DND-41 (cell line): Measurements from ENCODE around the gene HES6.

ENCODE experiments used
- ATAC-seq: fragments of 200-7000 bp; cut with Tn5 transposase; 3 replicates; pipeline ENCODE4 v1.9.1; 2021; ENCODE audit warnings: low read depth; ENCODE audit not compliant: insufficient read depth
- DNase-seq: peaks from one replicate; pipeline ENCODE4 v3.0.0-alpha.2; 2020
- H2AFZ ChIP-seq: 2 replicates; pipeline ENCODE4 v1.6.0; 2012; ENCODE audit warnings: low read depth, low read length
- H3K27ac ChIP-seq: 2 replicates; pipeline ENCODE4 v1.5.1; 2012; ENCODE audit warnings: low read length, inconsistent platforms
- H3K27me3 ChIP-seq: fragments of 200-600 bp; sonication (generic); 2 replicates; pipeline ENCODE4 v1.6.0; 2012; ENCODE audit warnings: low read length, mild to moderate bottlenecking, inconsistent platforms; ENCODE audit not compliant: insufficient read depth, poor library complexity
- H3K36me3 ChIP-seq: 2 replicates; pipeline ENCODE4 v1.5.1; 2012; ENCODE audit warnings: low read length, inconsistent platforms; ENCODE audit not compliant: insufficient read depth
- H3K4me1 ChIP-seq: 2 replicates; pipeline ENCODE4 v1.5.1; 2012; ENCODE audit warnings: mild to moderate bottlenecking, low read length; ENCODE audit not compliant: insufficient read depth
- H3K4me2 ChIP-seq: 2 replicates; pipeline ENCODE4 v1.6.0; 2012; ENCODE audit warnings: mild to moderate bottlenecking, moderate library complexity, low read length, inconsistent platforms; ENCODE audit not compliant: insufficient read depth
- H3K4me3 ChIP-seq, 2 experiments: fragments of 200-600 bp in 1 of 2; shearing (Covaris generic) in 1 of 2; 2 replicates each; pipeline ENCODE4 v1.5.1; 2012 to 2016; ENCODE audit warnings: inconsistent platforms in 2 of 2, low read length in 2 of 2, mild to moderate bottlenecking in 2 of 2, low read depth in 1 of 2, moderate library complexity in 1 of 2
- H3K79me2 ChIP-seq: 2 replicates; pipeline ENCODE4 v1.6.0; 2012; ENCODE audit warnings: low read length, inconsistent platforms; ENCODE audit not compliant: insufficient read depth
- H3K9ac ChIP-seq: 2 replicates; pipeline ENCODE4 v1.6.0; 2012; ENCODE audit warnings: low read depth, mild to moderate bottlenecking, inconsistent platforms, low read length, moderate library complexity
- H3K9me3 ChIP-seq: 2 replicates; pipeline ENCODE4 v1.5.1; 2012; ENCODE audit warnings: low read length, moderate library complexity, mild to moderate bottlenecking, inconsistent platforms; ENCODE audit not compliant: insufficient read depth, severe bottlenecking
- H4K20me1 ChIP-seq: 2 replicates; pipeline ENCODE4 v1.6.0; 2012; ENCODE audit warnings: low read length; ENCODE audit not compliant: insufficient read depth
- EZH2 ChIP-seq: IDR thresholded peaks from 3 replicates; pipeline ENCODE4 v1.6.1; 2012; ENCODE audit warnings: borderline replicate concordance, low read depth, mild to moderate bottlenecking, moderate library complexity, low read length, inconsistent platforms; ENCODE audit not compliant: severe bottlenecking
- TF ChIP-seq, protein P1 (sequence below): IDR thresholded peaks from 2 replicates; pipeline ENCODE4 v1.5.1; 2012; ENCODE audit warnings: borderline replicate concordance, low read length, moderate library complexity, mild to moderate bottlenecking; ENCODE audit not compliant: poor library complexity, severe bottlenecking; ENCODE audit errors: extremely low read depth

Gene HES6

DNA sequence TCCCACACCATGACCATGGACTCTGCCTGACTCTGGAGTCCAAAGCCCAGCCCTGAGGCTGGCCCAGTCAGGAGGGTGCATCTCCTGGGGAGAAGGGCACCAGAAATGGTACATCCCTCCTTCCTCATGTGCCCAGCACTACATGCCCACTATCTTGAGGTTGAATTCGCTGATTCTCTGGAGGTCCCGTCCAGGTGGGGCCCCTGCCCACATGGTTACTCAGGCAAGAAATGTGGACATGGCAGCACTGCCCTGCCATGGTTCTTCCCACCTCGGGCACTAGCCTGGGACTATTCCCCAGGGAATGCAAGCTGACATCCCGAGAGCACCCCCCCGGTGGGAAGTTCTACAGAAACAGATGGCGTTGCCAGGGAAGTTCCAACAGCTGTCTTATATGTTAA lies 15.3 kb upstream of the HES6 start:
- no peaks in the 10 kb centered on the region for H3K79me2 ChIP-seq
- DNase-seq (no peak), ATAC-seq (no peak)
- H3K27me3 ChIP-seq: no peaks in the 10 kb centered on the region
- H4K20me1 ChIP-seq: no peaks in the 10 kb centered on the region
- H3K9me3 ChIP-seq: no peaks in the 10 kb centered on the region
- H3K4me3 ChIP-seq: no peak overlapping the region
- no peaks in the 10 kb centered on the region for H3K4me1 ChIP-seq
- H3K27ac ChIP-seq: no peak overlapping the region
- no peak for TF ChIP-seq EZH2
- TF ChIP-seq, protein P1, sequence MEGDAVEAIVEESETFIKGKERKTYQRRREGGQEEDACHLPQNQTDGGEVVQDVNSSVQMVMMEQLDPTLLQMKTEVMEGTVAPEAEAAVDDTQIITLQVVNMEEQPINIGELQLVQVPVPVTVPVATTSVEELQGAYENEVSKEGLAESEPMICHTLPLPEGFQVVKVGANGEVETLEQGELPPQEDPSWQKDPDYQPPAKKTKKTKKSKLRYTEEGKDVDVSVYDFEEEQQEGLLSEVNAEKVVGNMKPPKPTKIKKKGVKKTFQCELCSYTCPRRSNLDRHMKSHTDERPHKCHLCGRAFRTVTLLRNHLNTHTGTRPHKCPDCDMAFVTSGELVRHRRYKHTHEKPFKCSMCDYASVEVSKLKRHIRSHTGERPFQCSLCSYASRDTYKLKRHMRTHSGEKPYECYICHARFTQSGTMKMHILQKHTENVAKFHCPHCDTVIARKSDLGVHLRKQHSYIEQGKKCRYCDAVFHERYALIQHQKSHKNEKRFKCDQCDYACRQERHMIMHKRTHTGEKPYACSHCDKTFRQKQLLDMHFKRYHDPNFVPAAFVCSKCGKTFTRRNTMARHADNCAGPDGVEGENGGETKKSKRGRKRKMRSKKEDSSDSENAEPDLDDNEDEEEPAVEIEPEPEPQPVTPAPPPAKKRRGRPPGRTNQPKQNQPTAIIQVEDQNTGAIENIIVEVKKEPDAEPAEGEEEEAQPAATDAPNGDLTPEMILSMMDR: no peak
- peaks cover 90% of the 10 kb centered on the region for H3K36me3 ChIP-seq
- no peak overlapping the region for H3K9ac ChIP-seq
- no peak overlapping the region for H3K4me2 ChIP-seq
- H2AFZ ChIP-seq: no peak overlapping the region

DNA sequence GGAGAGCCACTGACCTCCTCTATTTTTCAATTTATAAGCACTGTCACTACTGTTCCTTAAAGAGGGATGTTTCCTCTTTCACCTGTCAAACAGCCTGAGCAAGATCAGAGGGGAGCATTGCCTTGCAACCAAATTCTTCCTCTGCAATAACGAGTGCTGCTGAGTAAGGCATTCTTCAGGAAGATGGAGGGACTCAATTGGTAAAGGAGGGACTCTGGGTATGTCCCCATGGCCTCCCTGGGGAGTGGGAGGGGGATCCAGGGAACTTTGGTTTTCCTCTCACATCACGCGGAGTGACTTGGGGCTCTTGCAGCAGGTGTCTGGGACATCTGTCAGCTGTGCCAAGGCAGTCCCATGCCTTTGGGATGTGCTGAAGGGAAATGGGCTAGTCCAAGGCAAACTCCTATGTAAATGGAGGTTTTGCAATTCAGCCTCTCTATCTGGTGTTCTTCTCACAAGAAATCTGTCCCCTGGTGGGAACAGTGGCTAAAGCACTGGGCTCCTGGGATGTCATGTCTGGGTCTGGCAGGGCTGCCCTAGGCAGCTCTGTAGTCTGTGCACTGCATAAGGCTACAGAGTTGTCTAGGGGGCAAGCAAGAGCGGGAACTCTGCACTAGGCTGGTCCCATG lies 14.4 kb upstream of the HES6 start:
- DNase-seq: no peak
- H3K79me2 ChIP-seq: no peaks in the 10 kb centered on the region
- no peaks in the 10 kb centered on the region for H3K4me1 ChIP-seq
- no peaks in the 10 kb centered on the region for H4K20me1 ChIP-seq
- no peaks in the 10 kb centered on the region for H3K9me3 ChIP-seq
- ATAC-seq: no peak
- no peaks in the 10 kb centered on the region for H3K27me3 ChIP-seq
- H3K9ac ChIP-seq: no peak overlapping the region
- peaks cover 90% of the 10 kb centered on the region for H3K36me3 ChIP-seq
- TF ChIP-seq, protein P1: no peak
- TF ChIP-seq EZH2: no peak
- H3K4me2 ChIP-seq: no peak overlapping the region
- no peak overlapping the region for H3K27ac ChIP-seq
- H3K4me3 ChIP-seq: no peak overlapping the region
- no peak overlapping the region for H2AFZ ChIP-seq

DNA sequence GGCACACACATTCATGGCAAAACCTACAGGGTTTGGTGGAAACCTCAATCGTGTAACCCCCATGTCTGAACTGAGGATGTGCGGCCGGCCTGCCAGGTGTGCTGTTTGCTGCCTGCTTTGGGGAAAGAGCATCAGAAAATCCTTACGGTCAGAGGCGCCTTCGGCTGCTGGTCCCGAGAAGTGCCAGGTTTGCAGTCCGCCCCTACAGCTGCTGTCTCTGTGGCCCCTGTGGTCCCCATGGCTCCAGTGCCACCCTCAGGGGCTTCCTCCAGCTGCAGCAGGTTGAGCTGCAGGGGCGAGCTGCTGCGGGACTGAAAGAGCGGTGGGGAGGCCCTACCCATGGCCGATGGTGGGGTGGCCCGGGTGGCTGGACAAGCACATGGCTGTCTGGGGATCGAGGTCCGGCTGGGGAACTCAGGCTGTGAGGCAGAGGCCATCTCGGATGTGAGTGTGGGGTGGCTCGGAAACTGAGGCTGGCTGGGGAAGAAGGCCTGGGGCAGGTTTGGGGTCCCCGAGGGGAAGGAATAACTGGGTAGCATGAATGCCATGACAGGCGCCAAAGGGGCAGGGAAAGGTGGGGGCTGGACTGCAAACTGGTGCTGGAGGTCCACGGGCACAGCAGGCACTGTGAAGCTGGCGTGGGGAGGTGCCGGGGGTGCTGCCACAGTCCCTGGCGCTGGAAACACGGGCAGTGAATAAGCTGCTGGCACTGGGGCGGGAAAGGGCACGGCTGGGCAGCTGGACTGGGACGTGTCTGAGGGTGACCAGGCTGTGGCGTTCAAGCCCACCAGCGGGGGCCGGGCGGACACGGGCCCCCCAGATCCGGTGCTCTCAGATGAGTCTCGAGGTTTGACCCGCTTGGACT lies 13.2 kb upstream of the HES6 start:
- H3K4me2 ChIP-seq: no peak overlapping the region
- no peak for TF ChIP-seq EZH2
- TF ChIP-seq, protein P1: no peak

More for the DNA sequence above, 13.2 kb upstream of the HES6 start:
- Histone ChIP-seq H2AFZ (no peak overlapping the region), H3K79me2 (no peaks in the 10 kb centered on the region), H3K9me3 (no peaks in the 10 kb centered on the region), H3K9ac (no peak overlapping the region), H4K20me1 (no peaks in the 10 kb centered on the region), H3K27me3 (no peaks in the 10 kb centered on the region), H3K36me3 (peaks cover 79% of the 10 kb centered on the region), H3K27ac (no peak overlapping the region), H3K4me1 (no peaks in the 10 kb centered on the region), H3K4me3 (no peak overlapping the region)
- ATAC-seq (no peak), DNase-seq (no peak)
